Thyroid gland (tissue), 4 donors: ENCODE measurements around the gene EXOG. TPM values are rescaled to one million over a fixed set of nuclear protein-coding genes. Genes with fewer than 3 reads are reported as not detected.

ENCODE experiments used
- DNase-seq, 2 donors: peaks; one replicate each; pipeline ENCODE4 v3.0.0-alpha.2; 2019
- H3K27ac ChIP-seq, 3 donors: fragments of 200-600 bp; sonication (generic); 1 replicate in 2 of 3; 2 replicates in 1 of 3; pipeline ENCODE4 v1.5.1; 2016 to 2019; ENCODE audit warnings: mild to moderate bottlenecking in 1 of 3, moderate library complexity in 1 of 3
- H3K27me3 ChIP-seq: fragments of 200-600 bp; sonication (generic); one replicate; pipeline ENCODE4 v1.5.1; 2019
- H3K36me3 ChIP-seq, 2 donors: fragments of 200-600 bp; sonication (generic); one replicate each; pipeline ENCODE4 v1.5.1; 2016 to 2019
- H3K4me1 ChIP-seq, 2 donors: fragments of 200-600 bp; sonication (generic); one replicate each; pipeline ENCODE4 v1.5.1; 2017 to 2019
- H3K4me3 ChIP-seq, 3 donors: fragments of 200-600 bp; sonication (generic); replicated peaks in 1 of 3; 1 replicate in 2 of 3; 2 replicates in 1 of 3; pipeline ENCODE4 v1.5.1; 2016; ENCODE audit warnings: mild to moderate bottlenecking in 1 of 3
- H3K9me3 ChIP-seq: fragments of 200-600 bp; sonication (generic); one replicate; pipeline ENCODE4 v1.5.1; 2017
- CTCF ChIP-seq, 6 experiments: fragments of 200-600 bp in 3 of 6; fragments of 450-650 bp in 3 of 6; sonication (generic) in 3 of 6; IDR thresholded peaks; one replicate each; pipeline ENCODE4 v1.5.1; 2016 to 2019; ENCODE audit warnings: antibody characterized with exemption in 6 of 6, mild to moderate bottlenecking in 2 of 6, inconsistent platforms in 1 of 6, moderate library complexity in 1 of 6
- POLR2A ChIP-seq, 2 donors: fragments of 450-650 bp; IDR thresholded peaks; one replicate each; pipeline ENCODE4 v1.6.1; 2017; ENCODE audit warnings: antibody characterized with exemption in 2 of 2, mild to moderate bottlenecking in 2 of 2, moderate library complexity in 1 of 2
- WGBS, 2 donors: methylation state at CpG; one replicate each; pipeline ENCODE4 v1.1.5; 2017; 5-methylcytosine and 5-hydroxymethylcytosine counted together
- intact Hi-C: fragments of 100-400 bp; cut with DNase I; formaldehyde crosslinking; loops from one replicate; pipeline ENCODE4 v1.15.1; 2023
- total RNA-seq, 4 donors: library from RNA; depleted of rRNA; stranded (reverse); fragments of >200 nt; gene quantifications; one replicate each; pipeline ENCODE4 v1.2.3, GENCODE V29; 2016

EXOG gene
- total RNA-seq, 4 donors from 2014 or later = 7.6 to 17.6 (median 14.1) TPM

- DNase-seq = no peak
- H3K4me3 ChIP-seq = no peak overlapping the region
- no peaks in the 10 kb centered on the region for H3K27me3 ChIP-seq
- peaks cover 13 to 14% of the 10 kb centered on the region in 2 donors for H3K36me3 ChIP-seq
- H3K4me1 ChIP-seq = peaks cover 8 to 13% of the 10 kb centered on the region in 2 donors
- no peak overlapping the region for H3K27ac ChIP-seq
- no peaks in the 10 kb centered on the region for H3K9me3 ChIP-seq
- WGBS, 2 donors = 96 to 97% methylated on average over 11 to 21 of the region's 21 CpGs
- TF ChIP-seq CTCF (IDR thresholded peaks at IDR 0.05) = no peak
- no peak for TF ChIP-seq POLR2A (IDR thresholded peaks at IDR 0.05)
- intact Hi-C loops = loop anchor here (10.0 kb wide), 1 partner anchor 352 kb away; no protein-coding TSS in a partner anchor
These were observed 18.9 kb upstream of the EXOG start for GRCh38 chr3:38477057-38477820.

DNA sequence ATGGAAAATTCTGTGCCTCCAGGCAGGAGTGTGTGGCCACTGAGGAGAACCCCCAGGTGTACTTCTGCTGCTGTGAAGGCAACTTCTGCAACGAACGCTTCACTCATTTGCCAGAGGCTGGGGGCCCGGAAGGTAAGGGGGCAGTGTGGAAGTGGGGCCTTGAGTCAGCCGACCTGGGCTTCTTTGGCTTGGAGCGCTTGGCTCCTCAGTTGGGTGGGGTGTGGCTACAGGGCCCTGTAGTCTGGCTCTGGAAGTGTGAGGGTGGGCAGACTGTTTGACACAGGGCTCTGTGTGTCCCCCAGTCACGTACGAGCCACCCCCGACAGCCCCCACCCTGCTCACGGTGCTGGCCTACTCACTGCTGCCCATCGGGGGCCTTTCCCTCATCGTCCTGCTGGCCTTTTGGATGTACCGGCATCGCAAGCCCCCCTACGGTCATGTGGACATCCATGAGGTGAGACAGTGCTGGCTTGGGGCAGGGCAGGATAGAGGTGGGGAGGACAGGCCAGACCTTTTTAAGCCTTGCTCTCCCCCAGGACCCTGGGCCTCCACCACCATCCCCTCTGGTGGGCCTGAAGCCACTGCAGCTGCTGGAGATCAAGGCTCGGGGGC is 18.2 kb upstream of the EXOG start:
- intact Hi-C loops = loop anchor here (10.0 kb wide), 1 partner anchor 353 kb away; no protein-coding TSS in a partner anchor
- TF ChIP-seq POLR2A (IDR thresholded peaks at IDR 0.05) (no peak), CTCF (IDR thresholded peaks at IDR 0.05) (no peak)
- Histone ChIP-seq H3K27me3 (no peaks in the 10 kb centered on the region), H3K36me3 (peaks cover 13 to 20% of the 10 kb centered on the region in 2 donors), H3K4me3 (no peak overlapping the region), H3K9me3 (no peaks in the 10 kb centered on the region), H3K27ac (no peak overlapping the region), H3K4me1 (peaks cover 4 to 6% of the 10 kb centered on the region in 2 donors)
- 91 to 93% methylated on average over 15 of the region's 15 CpGs for WGBS, 2 donors
- no peak for DNase-seq

DNA sequence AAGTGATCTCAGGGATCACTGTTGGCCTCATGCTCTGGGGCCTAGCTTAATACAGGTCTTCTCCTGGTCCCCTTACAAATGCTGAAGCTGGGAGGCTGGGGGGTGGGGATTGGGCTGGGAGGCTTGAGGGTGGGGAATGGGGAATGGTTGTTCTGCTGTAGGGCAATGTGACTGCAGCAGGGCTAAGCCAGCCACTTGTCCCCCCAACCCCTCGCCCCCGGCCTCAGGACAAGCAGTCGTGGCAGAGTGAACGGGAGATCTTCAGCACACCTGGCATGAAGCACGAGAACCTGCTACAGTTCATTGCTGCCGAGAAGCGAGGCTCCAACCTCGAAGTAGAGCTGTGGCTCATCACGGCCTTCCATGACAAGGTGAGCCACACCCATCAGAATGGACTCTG is 17.2 kb upstream of the EXOG start:
- DNase-seq = no peak
- Histone ChIP-seq H3K27me3 (no peaks in the 10 kb centered on the region), H3K27ac (no peak overlapping the region), H3K9me3 (no peaks in the 10 kb centered on the region), H3K4me1 (no peaks in the 10 kb centered on the region), H3K36me3 (peaks cover 13 to 29% of the 10 kb centered on the region in 2 donors), H3K4me3 (no peak overlapping the region)
- whole genome bisulfite sequencing, 2 donors = 88 to 89% methylated on average over 9 of the region's 9 CpGs
- intact Hi-C loops = loop anchor here (10.0 kb wide), 1 partner anchor 354 kb away; no protein-coding TSS in a partner anchor
- no peak for TF ChIP-seq POLR2A (IDR thresholded peaks at IDR 0.05)
- no peak for TF ChIP-seq CTCF (IDR thresholded peaks at IDR 0.05)

GRCh38 chr3:38479431-38480092 is 16.6 kb upstream of the EXOG start:
- Histone ChIP-seq H3K4me3 (no peak overlapping the region), H3K27ac (no peak overlapping the region), H3K4me1 (no peaks in the 10 kb centered on the region), H3K27me3 (no peaks in the 10 kb centered on the region), H3K9me3 (no peaks in the 10 kb centered on the region), H3K36me3 (peaks cover 13 to 30% of the 10 kb centered on the region in 2 donors)
- peak; percentile 72 to 86 (median 77) for TF ChIP-seq CTCF (IDR thresholded peaks at IDR 0.05)
- TF ChIP-seq POLR2A (IDR thresholded peaks at IDR 0.05) = no peak
- 76 to 80% methylated on average over 10 of the region's 10 CpGs for WGBS, 2 donors
- intact Hi-C loops = loop anchor here (2.0 to 10.0 kb wide), 2 partner anchors 135 to 355 kb away; no protein-coding TSS in a partner anchor
- DNase-seq = peak; percentile 68 to 75
